GM13976 (cell line): ENCODE results near the gene DSCAM.

Source experiments
- DNase-seq: peaks from one replicate; pipeline ENCODE4 v3.0.0; 2012; ENCODE audit warnings: low spot score
- in situ Hi-C: fragments of 300-500 bp; cut with MboI; formaldehyde crosslinking; loops from one replicate; pipeline ENCODE4 v1.12.0; 2022; ENCODE audit warnings: low sequenced_read_pairs, mixed read lengths, inconsistent platforms; ENCODE audit not compliant: unreplicated experiment
- TF ChIP-seq, protein P1 (sequence below): IDR thresholded peaks from 2 replicates; pipeline ENCODE4 v1.5.1; 2012; ENCODE audit warnings: borderline replicate concordance, mild to moderate bottlenecking; ENCODE audit not compliant: insufficient read depth; ENCODE audit errors: extremely low read depth, missing control alignments, control extremely low read depth

The DSCAM gene

DNA sequence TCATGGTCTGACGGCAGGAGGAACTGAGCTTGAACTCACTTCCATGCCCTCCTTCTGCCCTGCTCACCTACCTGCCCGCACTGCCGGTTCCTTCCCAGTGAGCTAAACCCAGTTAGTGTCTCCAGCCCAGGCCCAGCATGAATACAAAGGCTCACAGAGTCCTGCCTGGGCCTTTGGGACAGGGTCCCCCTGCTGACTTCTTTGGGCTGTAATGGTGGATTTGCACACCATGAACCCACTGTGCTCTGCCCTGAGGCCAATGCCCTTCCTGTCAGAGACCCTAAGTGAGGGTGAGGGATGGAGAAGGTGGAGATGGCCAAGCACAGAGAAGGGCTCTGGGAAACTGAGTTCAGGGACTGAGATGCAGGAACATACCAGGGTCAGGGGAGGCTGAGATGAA is 826.3 kb downstream of the DSCAM start:
- in situ Hi-C loops: no loop called here
- DNase-seq: no peak
- TF ChIP-seq, protein P1, sequence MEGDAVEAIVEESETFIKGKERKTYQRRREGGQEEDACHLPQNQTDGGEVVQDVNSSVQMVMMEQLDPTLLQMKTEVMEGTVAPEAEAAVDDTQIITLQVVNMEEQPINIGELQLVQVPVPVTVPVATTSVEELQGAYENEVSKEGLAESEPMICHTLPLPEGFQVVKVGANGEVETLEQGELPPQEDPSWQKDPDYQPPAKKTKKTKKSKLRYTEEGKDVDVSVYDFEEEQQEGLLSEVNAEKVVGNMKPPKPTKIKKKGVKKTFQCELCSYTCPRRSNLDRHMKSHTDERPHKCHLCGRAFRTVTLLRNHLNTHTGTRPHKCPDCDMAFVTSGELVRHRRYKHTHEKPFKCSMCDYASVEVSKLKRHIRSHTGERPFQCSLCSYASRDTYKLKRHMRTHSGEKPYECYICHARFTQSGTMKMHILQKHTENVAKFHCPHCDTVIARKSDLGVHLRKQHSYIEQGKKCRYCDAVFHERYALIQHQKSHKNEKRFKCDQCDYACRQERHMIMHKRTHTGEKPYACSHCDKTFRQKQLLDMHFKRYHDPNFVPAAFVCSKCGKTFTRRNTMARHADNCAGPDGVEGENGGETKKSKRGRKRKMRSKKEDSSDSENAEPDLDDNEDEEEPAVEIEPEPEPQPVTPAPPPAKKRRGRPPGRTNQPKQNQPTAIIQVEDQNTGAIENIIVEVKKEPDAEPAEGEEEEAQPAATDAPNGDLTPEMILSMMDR: no peak

DNA sequence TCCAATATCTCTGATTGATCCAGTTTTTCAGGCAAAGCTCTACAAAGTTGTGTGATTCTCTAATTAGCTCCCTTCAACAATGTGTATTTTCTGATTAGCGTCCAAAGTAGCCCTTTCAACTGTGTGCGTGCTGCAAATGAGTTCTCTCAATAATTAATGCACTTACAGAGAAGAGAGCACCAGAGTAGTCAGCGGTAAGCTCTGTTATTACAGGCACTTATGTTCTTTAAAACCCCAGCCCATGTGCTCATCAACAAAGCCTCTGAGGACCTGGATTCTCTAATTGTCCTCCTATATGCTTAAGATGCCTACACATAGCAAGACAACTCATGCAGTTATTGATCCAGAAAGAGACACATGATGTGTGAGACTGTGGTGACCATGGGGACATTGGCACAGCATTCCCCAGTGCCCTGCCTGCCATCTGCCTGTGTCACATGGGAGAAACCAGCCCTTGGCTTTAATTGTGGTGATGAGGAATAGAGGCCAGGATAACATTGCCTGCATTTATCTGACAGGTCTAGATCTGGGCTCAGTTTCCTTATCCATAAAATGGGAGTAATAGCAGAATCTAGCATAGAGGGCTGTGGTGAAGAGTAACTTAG is 828.0 kb downstream of the DSCAM start:
- no peak for DNase-seq
- in situ Hi-C loops: no loop called here
- TF ChIP-seq, protein P1: no peak

DNA sequence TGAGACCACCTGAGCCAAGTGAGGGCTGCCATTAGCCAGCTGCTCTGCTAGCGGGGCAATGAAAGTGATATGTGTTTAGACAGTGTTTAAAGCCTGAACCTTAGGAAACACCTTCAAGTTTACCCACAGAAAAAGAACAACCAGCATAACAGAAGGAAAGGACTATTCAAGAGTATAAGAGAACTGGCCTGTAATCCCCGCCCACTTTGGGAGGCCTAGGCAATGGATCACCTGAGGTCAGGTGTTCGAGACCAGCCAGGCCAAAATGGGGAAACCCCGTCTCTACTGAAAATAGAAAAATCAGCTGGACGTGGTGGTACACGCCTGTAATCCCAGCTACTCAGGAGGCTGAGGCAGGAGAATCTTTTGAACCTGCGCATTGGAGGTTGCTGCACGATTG is 830.3 kb downstream of the DSCAM start:
- no peak for DNase-seq
- TF ChIP-seq, protein P1: no peak
- in situ Hi-C loops: no loop called here

DNA sequence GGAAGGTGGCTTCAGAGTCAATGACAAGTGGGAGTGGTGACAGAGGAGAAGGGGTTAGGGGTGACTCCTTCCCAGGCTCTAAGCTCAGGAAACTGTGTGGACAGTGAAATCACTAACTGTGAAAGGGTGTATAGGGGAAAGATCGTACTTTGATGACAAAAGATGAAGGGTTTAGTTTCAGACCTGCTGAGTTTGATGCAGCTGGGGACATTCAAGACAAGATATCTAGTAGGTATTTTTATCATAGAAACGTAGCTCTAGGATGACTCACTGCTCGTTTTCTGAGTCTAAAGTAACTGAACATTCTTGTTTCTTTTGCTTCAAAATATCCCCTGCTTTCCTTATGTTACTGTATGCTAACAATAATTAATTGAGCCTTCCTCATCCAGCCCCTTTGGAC is 830.7 kb downstream of the DSCAM start:
- no peak for DNase-seq
- in situ Hi-C loops: no loop called here

DNA sequence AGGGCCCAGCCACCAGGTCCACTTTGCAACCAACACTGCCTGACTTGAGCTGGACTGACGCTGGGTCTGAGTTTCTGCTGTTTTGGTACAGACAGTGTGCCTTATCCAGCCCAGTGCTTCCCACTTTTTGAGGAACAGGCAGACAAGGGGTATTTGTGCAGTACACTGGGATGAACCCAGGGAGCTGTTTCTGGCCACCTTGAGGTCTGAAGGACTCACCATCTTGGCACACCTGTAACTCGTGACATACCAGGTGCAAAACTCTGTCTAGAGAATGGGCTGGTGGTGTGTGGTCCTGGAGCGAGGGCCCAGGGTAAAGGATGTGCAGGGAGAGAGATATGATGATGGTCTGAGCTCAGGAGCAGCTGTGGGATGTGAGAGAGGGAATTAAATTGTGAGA is 831.1 kb downstream of the DSCAM start:
- DNase-seq: no peak
- in situ Hi-C loops: no loop called here

More for the DNA sequence above, 830.7 kb downstream of the DSCAM start:
- TF ChIP-seq, protein P1: no peak

DNA sequence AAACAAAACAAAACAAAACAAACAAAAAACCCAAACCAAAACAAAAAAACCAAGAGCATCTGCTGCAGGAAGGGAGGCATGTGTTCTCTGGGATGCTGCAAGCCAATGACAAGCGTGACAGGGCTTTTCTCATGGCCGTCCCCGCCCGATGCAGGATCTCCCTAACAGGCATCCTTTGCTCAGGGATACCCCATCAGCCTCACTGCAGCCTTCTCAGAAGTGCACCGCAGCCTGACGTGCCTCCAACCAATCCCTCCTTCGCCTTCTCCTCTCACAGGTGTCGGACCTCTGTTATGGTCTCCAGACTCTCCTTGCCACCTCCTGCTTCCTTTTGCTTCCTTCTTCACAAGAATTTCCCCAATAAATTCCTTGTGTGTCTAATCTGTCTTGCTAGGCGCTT is 832.6 kb downstream of the DSCAM start:
- in situ Hi-C loops: no loop called here
- TF ChIP-seq, protein P1: no peak
- DNase-seq: no peak

More for the DNA sequence above, 831.1 kb downstream of the DSCAM start:
- TF ChIP-seq, protein P1: no peak
